Mammary epithelial cell (primary cell): ENCODE results near the gene IDH2.

Experiments used
- EZH2 ChIP-seq: IDR thresholded peaks from 2 replicates; pipeline ENCODE4 v1.6.1; 2012; ENCODE audit warnings: low read length, inconsistent platforms, borderline replicate concordance
- TF ChIP-seq, protein P1 (sequence below), 2 donors: IDR thresholded peaks in 1 of 2; conservative IDR thresholded peaks in 1 of 2; 2 replicates each; pipeline ENCODE4 v1.5.1; 2011 to 2012; ENCODE audit warnings: inconsistent platforms in 2 of 2, low read length in 2 of 2, mild to moderate bottlenecking in 2 of 2, control low read depth in 1 of 2, low read depth in 1 of 2; ENCODE audit not compliant: insufficient read depth in 1 of 2; ENCODE audit errors: extremely low read depth in 1 of 2

DNA sequence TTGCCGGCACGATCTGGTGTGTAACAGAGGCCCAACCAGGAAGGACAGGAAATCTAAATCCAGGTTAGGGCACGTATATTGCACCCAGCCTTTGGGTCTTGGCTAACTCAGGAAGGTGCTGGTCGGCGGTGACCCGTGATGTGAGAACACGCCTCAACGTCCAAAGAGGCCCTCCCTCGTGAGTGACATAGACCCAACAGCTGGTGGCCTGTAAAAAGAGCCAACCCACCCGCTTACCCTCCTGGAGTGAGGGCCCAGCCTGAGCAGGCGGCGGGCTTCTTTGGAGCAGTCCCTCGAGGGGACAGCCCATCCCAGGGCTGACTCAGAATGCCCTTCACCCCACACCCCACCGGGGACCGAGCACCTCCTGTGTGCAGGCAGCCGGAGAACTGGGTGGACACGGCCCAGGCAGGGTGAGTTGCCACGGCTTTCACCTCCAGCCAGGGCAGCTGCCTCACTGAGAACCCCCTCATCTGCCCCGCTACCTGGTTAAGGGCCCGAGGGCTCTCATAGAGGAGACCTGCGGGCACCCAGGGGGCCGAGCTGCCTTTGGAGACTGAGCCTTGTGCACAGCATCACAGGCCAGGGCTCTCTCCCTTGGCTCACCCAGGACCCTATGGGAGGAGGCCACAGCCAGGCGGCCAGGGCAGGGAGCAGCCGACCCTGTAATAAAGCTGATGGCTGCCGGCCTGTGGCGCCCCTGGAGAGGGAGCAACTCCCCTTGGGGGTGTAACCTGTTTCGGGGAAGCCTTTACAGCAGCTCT, 59.3 kb downstream of the IDH2 start:
- TF ChIP-seq, protein P1, sequence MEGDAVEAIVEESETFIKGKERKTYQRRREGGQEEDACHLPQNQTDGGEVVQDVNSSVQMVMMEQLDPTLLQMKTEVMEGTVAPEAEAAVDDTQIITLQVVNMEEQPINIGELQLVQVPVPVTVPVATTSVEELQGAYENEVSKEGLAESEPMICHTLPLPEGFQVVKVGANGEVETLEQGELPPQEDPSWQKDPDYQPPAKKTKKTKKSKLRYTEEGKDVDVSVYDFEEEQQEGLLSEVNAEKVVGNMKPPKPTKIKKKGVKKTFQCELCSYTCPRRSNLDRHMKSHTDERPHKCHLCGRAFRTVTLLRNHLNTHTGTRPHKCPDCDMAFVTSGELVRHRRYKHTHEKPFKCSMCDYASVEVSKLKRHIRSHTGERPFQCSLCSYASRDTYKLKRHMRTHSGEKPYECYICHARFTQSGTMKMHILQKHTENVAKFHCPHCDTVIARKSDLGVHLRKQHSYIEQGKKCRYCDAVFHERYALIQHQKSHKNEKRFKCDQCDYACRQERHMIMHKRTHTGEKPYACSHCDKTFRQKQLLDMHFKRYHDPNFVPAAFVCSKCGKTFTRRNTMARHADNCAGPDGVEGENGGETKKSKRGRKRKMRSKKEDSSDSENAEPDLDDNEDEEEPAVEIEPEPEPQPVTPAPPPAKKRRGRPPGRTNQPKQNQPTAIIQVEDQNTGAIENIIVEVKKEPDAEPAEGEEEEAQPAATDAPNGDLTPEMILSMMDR (conservative IDR thresholded peaks at IDR 0.05 in 1 of 2, IDR thresholded peaks at IDR 0.05 in 1 of 2; ENCODE audit: extremely low read depth in 1 of 2, insufficient read depth in 1 of 2, low read depth in 1 of 2, low read length in 2 of 2): no peak
- TF ChIP-seq EZH2: no peak
